ENCODE data around the gene ZNF528. TPM values are rescaled to one million over a fixed set of nuclear protein-coding genes. Genes with fewer than 3 reads are reported as not detected.

Gene ZNF528
- total RNA-seq = 10 to 100 TPM; 28.8 to 36.5 (median 36.1) TPM
- total RNA-seq (2013) = 43.4 TPM

DNA sequence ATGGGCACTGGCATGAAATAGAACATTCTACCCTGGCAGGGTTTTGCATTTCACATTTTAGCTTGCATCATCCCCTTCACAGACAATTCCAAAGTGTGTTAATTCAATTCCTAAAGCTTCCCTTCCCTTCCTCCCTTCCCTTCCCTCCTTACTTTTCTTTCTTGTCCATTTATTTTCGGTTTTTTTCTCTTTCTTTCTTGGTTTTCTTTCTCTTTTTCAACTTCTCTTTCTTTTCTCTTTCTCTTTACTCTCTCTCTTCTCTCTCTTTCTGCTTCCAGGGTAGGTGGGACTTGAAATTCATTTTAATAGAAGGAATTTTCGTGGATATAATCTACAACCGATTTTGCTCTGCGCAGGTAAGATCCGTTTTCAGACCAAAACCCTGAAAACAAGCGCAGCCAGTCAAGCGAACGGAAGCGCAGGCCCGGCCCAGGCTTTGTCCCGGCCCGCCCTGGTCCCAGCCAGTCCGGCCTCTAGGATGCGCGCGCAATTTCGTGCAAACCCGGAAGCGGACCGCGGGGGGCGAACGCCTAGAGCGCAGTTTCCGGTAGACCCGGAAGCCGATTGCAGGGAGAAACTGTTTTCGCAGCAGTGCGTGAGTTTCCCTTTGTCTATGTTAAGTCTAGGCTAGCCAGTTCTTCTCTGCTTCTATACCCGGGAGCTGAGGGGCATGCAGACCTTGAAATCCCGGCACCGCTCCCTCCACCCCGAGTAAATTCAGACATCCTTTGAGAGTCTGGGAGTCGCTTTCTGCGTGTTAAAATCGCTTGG lies at the start of gene ZNF528:
Gene ZNF528 (plus strand): TSS at position 540 of the 771 bp plus-strand sequence. CDS start 4,165 bp downstream, outside the sequence.
- peaks cover 6% of the 10 kb centered on the region for H3K36me3 ChIP-seq (ENCODE audit: control insufficient read depth, insufficient read depth, low read length)

DNA sequence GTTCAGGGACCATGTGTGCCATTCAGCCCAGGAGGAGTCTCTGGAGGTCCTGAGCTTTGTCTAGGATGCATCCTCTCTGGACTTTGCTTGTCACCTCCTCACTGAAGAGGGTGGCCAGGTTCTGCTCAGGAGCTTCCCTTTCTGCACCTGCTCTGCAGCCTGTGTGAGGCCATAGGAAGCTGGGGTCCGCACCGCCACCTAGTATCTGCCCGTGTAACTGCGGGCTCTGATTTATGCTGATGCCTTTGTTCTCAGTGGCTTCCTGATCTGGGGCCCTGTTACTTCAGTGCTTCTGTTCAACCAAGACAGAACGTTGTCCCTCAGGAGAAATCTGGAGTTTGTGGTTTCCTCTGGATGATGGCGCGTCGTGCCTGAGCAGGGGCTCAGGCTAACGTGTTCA lies 46.1 kb upstream of the ZNF528 start:
- Histone ChIP-seq H3K4me1 (ENCODE audit: control insufficient read depth, insufficient read depth, low read length) (no peaks in the 10 kb centered on the region), H3K4me3 (ENCODE audit: low read length) (no peak overlapping the region), H3K9me3 (ENCODE audit: control insufficient read depth, insufficient read depth, low read length) (peaks cover 15% of the 10 kb centered on the region), H3K36me3 (ENCODE audit: control insufficient read depth, insufficient read depth, low read length) (peaks cover 6% of the 10 kb centered on the region), H3K27ac (ENCODE audit: low read length) (no peak overlapping the region), H3K27me3 (ENCODE audit: control insufficient read depth, insufficient read depth, low read length) (no peaks in the 10 kb centered on the region)
- 82% methylated on average over 9 of the region's 9 CpGs for WGBS (ENCODE audit: insufficient coverage)
- H3K4me1 Mint-ChIP-seq = no peaks in the 10 kb centered on the region
- ATAC-seq (no peak), DNase-seq (peak in 1 of 2 donors; percentile 10)
- no peak overlapping the region for H3K4me3 Mint-ChIP-seq
- TF ChIP-seq, protein P1, sequence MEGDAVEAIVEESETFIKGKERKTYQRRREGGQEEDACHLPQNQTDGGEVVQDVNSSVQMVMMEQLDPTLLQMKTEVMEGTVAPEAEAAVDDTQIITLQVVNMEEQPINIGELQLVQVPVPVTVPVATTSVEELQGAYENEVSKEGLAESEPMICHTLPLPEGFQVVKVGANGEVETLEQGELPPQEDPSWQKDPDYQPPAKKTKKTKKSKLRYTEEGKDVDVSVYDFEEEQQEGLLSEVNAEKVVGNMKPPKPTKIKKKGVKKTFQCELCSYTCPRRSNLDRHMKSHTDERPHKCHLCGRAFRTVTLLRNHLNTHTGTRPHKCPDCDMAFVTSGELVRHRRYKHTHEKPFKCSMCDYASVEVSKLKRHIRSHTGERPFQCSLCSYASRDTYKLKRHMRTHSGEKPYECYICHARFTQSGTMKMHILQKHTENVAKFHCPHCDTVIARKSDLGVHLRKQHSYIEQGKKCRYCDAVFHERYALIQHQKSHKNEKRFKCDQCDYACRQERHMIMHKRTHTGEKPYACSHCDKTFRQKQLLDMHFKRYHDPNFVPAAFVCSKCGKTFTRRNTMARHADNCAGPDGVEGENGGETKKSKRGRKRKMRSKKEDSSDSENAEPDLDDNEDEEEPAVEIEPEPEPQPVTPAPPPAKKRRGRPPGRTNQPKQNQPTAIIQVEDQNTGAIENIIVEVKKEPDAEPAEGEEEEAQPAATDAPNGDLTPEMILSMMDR (IDR thresholded peaks at IDR 0.05) = no peak
- H3K36me3 Mint-ChIP-seq = peaks cover 24% of the 10 kb centered on the region
- H3K27me3 Mint-ChIP-seq (ENCODE audit: low read depth in 2 of 2) = no peaks in the 10 kb centered on the region
- intact Hi-C loops (cut with micrococcal nuclease) = no loop called here
- H3K27ac Mint-ChIP-seq = no peak overlapping the region
- H3K9me3 Mint-ChIP-seq = peaks cover 0 to 4% of the 10 kb centered on the region in 2 donors

More for the DNA sequence above, at the start of gene ZNF528:
- no peaks in the 10 kb centered on the region for H3K27me3 ChIP-seq (ENCODE audit: control insufficient read depth, insufficient read depth, low read length)
- H3K4me3 ChIP-seq (ENCODE audit: low read length) = peak within 1 kb of the TSS; percentile 64
- Mint-ChIP-seq H3K27me3 (ENCODE audit: low read depth in 2 of 2) (no peaks in the 10 kb centered on the region), H3K9me3 (peaks cover 3 to 4% of the 10 kb centered on the region in 2 donors), H3K4me1 (peaks cover 22 to 28% of the 10 kb centered on the region in 2 donors), H3K27ac (peak within 1 kb of the TSS; percentile 89 to 97), H3K36me3 (peaks cover 32% of the 10 kb centered on the region), H3K4me3 (peak within 1 kb of the TSS; percentile 87)
- peak; percentile 90 to 98 (median 97) for ATAC-seq
- WGBS (ENCODE audit: insufficient coverage) = 3% methylated on average over 36 of the region's 36 CpGs
- peak; percentile 92 to 95 for DNase-seq
- intact Hi-C loops (cut with micrococcal nuclease) = loop anchor here (2.0 to 10.0 kb wide), 2 partner anchors 27 to 57 kb away; partner anchors contain the start of gene ZNF578
- peaks cover 12% of the 10 kb centered on the region for H3K4me1 ChIP-seq (ENCODE audit: control insufficient read depth, insufficient read depth, low read length)
- H3K27ac ChIP-seq (ENCODE audit: low read length) = peak within 1 kb of the TSS; percentile 57
- TF ChIP-seq, protein P1 (IDR thresholded peaks at IDR 0.05) = no peak
- peaks cover 31% of the 10 kb centered on the region for H3K9me3 ChIP-seq (ENCODE audit: control insufficient read depth, insufficient read depth, low read length)

DNA sequence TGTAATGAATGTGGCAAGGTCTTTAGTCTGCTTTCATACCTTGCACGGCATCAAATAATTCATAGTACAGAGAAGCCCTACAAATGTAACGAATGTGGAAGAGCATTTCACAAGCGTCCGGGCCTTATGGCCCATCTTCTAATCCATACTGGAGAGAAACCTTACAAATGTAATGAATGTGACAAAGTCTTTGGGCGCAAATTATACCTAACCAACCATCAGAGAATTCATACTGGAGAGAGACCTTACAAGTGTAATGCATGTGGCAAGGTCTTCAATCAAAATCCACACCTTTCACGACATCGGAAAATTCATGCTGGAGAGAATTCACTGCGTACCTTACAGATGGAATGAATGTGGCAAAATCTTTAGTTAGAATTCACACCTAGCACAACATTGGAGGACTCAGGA lies 31.2 kb upstream of the ZNF528 start:
- DNase-seq (no peak), ATAC-seq (no peak)
- Mint-ChIP-seq H3K4me1 (peaks cover 12 to 14% of the 10 kb centered on the region in 2 donors), H3K27ac (no peak overlapping the region), H3K4me3 (no peak overlapping the region), H3K9me3 (peaks cover 13 to 29% of the 10 kb centered on the region in 2 donors), H3K36me3 (peaks cover 35% of the 10 kb centered on the region), H3K27me3 (ENCODE audit: low read depth in 2 of 2) (no peaks in the 10 kb centered on the region)
- Histone ChIP-seq H3K4me1 (ENCODE audit: control insufficient read depth, insufficient read depth, low read length) (peaks cover 11% of the 10 kb centered on the region), H3K27me3 (ENCODE audit: control insufficient read depth, insufficient read depth, low read length) (no peaks in the 10 kb centered on the region), H3K27ac (ENCODE audit: low read length) (no peak overlapping the region), H3K4me3 (ENCODE audit: low read length) (no peak overlapping the region), H3K36me3 (ENCODE audit: control insufficient read depth, insufficient read depth, low read length) (no peaks in the 10 kb centered on the region), H3K9me3 (ENCODE audit: control insufficient read depth, insufficient read depth, low read length) (peaks cover 55% of the 10 kb centered on the region)
- intact Hi-C loops (cut with micrococcal nuclease) = no loop called here
- TF ChIP-seq, protein P1 (IDR thresholded peaks at IDR 0.05) = no peak
- 95% methylated on average over 6 of the region's 8 CpGs for WGBS (ENCODE audit: insufficient coverage)
